GM12878 (cell line): ENCODE results near the gene SF1. TPM values are rescaled to one million over a fixed set of nuclear protein-coding genes. Genes with fewer than 3 reads are reported as not detected.

Experiments used
- ATAC-seq: fragments of 200-7000 bp; cut with Tn5 transposase; 3 replicates; pipeline ENCODE4 v1.9.1; 2020; ENCODE audit warnings: mild to moderate bottlenecking, moderate library complexity
- BruUV-seq: library from RNA; stranded (reverse); fragments of 400-500 nt; replicated peaks from 2 replicates; lab custom pipeline; 2021; lab: Mats Ljungman, UMichigan
- CTCF ChIA-PET: fragments of 300-600 bp; sonication (Branson Sonifier 250); formaldehyde crosslinking; extraction: SDS; loops from one replicate; lab custom pipeline; 2021; ENCODE audit warnings: inconsistent platforms; lab: Yijun Ruan, JAX
- POLR2A ChIA-PET: fragments of 350-600 bp; formaldehyde crosslinking; extraction: SDS; loops from one replicate; lab custom pipeline; 2021; ENCODE audit warnings: inconsistent platforms; lab: Charles Lee
- RAD21 ChIA-PET: fragments of 300-600 bp; sonication (Branson Sonifier 250); formaldehyde crosslinking; loops from one replicate; lab custom pipeline; 2023; ENCODE audit warnings: antibody characterized with exemption; ENCODE audit not compliant: unreplicated experiment; lab: Charles Lee
- SMC1A ChIA-PET: fragments of 300-600 bp; sonication (Branson Sonifier 250); formaldehyde crosslinking; loops from one replicate; lab custom pipeline; 2023; ENCODE audit not compliant: unreplicated experiment, uncharacterized antibody; lab: Charles Lee
- DNase-seq: peaks from one replicate; pipeline ENCODE4 v3.0.0-alpha.2; 2011; ENCODE audit warnings: low read depth, low spot score
- FAIRE-seq: peaks from 3 replicates; lab custom pipeline; 2011; peaks lifted over from hg19 to GRCh38; lab: Jason Lieb, UNC
- H2AFZ ChIP-seq: 2 replicates; pipeline ENCODE4 v1.6.0; 2011; ENCODE audit warnings: low read depth, low read length, control low read depth; ENCODE audit not compliant: control insufficient read depth
- H3K27ac ChIP-seq: 2 replicates; pipeline ENCODE4 v1.5.1; 2011; ENCODE audit warnings: control low read depth; ENCODE audit not compliant: control insufficient read depth, insufficient read depth
- H3K27me3 ChIP-seq, 2 experiments: replicated peaks in 1 of 2; 2 replicates each; pipeline versions ENCODE4 v1.6.0 to v1.6.1; 2011; ENCODE audit warnings: low read length in 1 of 2; ENCODE audit not compliant: control insufficient read depth in 2 of 2, insufficient read depth in 2 of 2
- H3K36me3 ChIP-seq, 2 experiments: 2 replicates each; pipeline ENCODE4 v1.5.1; 2011; ENCODE audit warnings: low read length in 1 of 2; ENCODE audit not compliant: control insufficient read depth in 2 of 2, insufficient read depth in 2 of 2
- H3K4me1 ChIP-seq: 2 replicates; pipeline ENCODE4 v1.6.1; 2011; ENCODE audit warnings: mild to moderate bottlenecking, low read length, moderate library complexity, mixed read lengths; ENCODE audit not compliant: control insufficient read depth, insufficient read depth
- H3K4me2 ChIP-seq: 2 replicates; pipeline ENCODE4 v1.6.0; 2011; ENCODE audit warnings: control low read depth; ENCODE audit not compliant: control insufficient read depth, insufficient read depth
- H3K4me3 ChIP-seq: fragments of 200-600 bp; sonication (generic); 2 replicates; pipeline ENCODE4 v1.5.1; 2016
- H3K79me2 ChIP-seq: 2 replicates; pipeline ENCODE4 v1.6.0; 2011; ENCODE audit warnings: low read length; ENCODE audit not compliant: control insufficient read depth, insufficient read depth
- H3K9ac ChIP-seq: 2 replicates; pipeline ENCODE4 v1.8.0; 2011; ENCODE audit warnings: low read length, control low read depth, mixed read lengths; ENCODE audit not compliant: control insufficient read depth, insufficient read depth
- H3K9me3 ChIP-seq: replicated peaks from 3 replicates; pipeline ENCODE4 v1.5.1; 2011; ENCODE audit warnings: mild to moderate bottlenecking, low read length; ENCODE audit not compliant: control insufficient read depth, insufficient read depth
- H4K20me1 ChIP-seq: 2 replicates; pipeline ENCODE4 v1.6.0; 2011; ENCODE audit not compliant: control insufficient read depth, insufficient read depth
- ASH2L ChIP-seq: fragments of 300-600, 200-600 bp; sonication (generic); IDR thresholded peaks from 2 replicates; pipeline ENCODE4 v1.6.1; 2017; ENCODE audit warnings: low read depth, mild to moderate bottlenecking, borderline replicate concordance
- BHLHE40 ChIP-seq, 2 experiments: fragments of 450-650 bp in 1 of 2; IDR thresholded peaks; 2 replicates each; pipeline ENCODE4 v1.6.1; 2011 to 2017; ENCODE audit warnings: low read depth in 2 of 2, borderline replicate concordance in 1 of 2, improper control_type of control experiment in 1 of 2, low read length in 1 of 2, mild to moderate bottlenecking in 1 of 2
- CBX5 ChIP-seq: sonication (generic); IDR thresholded peaks from 2 replicates; pipeline ENCODE4 v1.6.1; 2016; ENCODE audit warnings: low read depth, moderate library complexity, mild to moderate bottlenecking, inconsistent platforms
- GABPA ChIP-seq: IDR thresholded peaks from 2 replicates; pipeline ENCODE4 v1.6.1; 2014; ENCODE audit warnings: antibody characterized with exemption, low read depth, mild to moderate bottlenecking, inconsistent platforms
- IKZF1 ChIP-seq: fragments of 450-650 bp; conservative IDR thresholded peaks from 2 replicates; pipeline ENCODE4 v1.6.1; 2017; ENCODE audit warnings: antibody characterized with exemption, mild to moderate bottlenecking
- NR2F1 ChIP-seq: fragments of 450-650 bp; conservative IDR thresholded peaks from 2 replicates; pipeline ENCODE4 v1.6.1; 2017; ENCODE audit warnings: mild to moderate bottlenecking
- POU2F2 ChIP-seq: IDR thresholded peaks from 3 replicates; pipeline ENCODE4 v1.6.1; 2011; ENCODE audit warnings: low read depth, mild to moderate bottlenecking, low read length, borderline replicate concordance
- RAD51 ChIP-seq: fragments of 450-650 bp; IDR thresholded peaks from 2 replicates; pipeline ENCODE4 v1.6.1; 2016; ENCODE audit warnings: moderate library complexity, mild to moderate bottlenecking, inconsistent platforms
- RFX5 ChIP-seq: IDR thresholded peaks from 2 replicates; pipeline ENCODE4 v1.6.1; 2011; ENCODE audit warnings: low read depth, low read length, improper control_type of control experiment
- SMC3 ChIP-seq: IDR thresholded peaks from 2 replicates; pipeline ENCODE4 v1.6.1; 2011; ENCODE audit warnings: low read length, improper control_type of control experiment, borderline replicate concordance
- TARDBP ChIP-seq: IDR thresholded peaks from 2 replicates; pipeline ENCODE4 v1.6.1; 2016; ENCODE audit warnings: borderline replicate concordance
- TCF3 ChIP-seq: IDR thresholded peaks from 2 replicates; pipeline ENCODE4 v1.6.1; 2012; ENCODE audit warnings: low read depth, mild to moderate bottlenecking, low read length, borderline replicate concordance; ENCODE audit not compliant: insufficient read depth
- ZNF622 ChIP-seq: fragments of 450-650 bp; IDR thresholded peaks from 2 replicates; pipeline ENCODE4 v1.6.1; 2017; ENCODE audit warnings: mild to moderate bottlenecking, inconsistent platforms
- WGBS: methylation state at CpG from one replicate; pipeline ENCODE4 v1.1.6; 2016; ENCODE audit warnings: low lambda C conversion rate; ENCODE audit not compliant: insufficient replicate concordance, insufficient coverage; ENCODE audit errors: missing lambda C conversion rate; 5-methylcytosine and 5-hydroxymethylcytosine counted together
- in situ Hi-C: fragments of 300-500 bp; cut with MboI; formaldehyde crosslinking; loops from 9 replicates; pipeline ENCODE4 v1.14.3; 2018; ENCODE audit warnings: mixed read lengths
- intact Hi-C: fragments of 100-400 bp; cut with micrococcal nuclease; formaldehyde crosslinking; loops from one replicate; pipeline ENCODE4 v1.14.2; 2022; ENCODE audit not compliant: unreplicated experiment
- polyA plus RNA-seq, 11 experiments: library from polyadenylated mRNA; depleted of rRNA in 4 of 11; unstranded in 6 of 11; stranded (reverse) in 5 of 11; fragments of >200 nt; fragmentation: Nextera tagmentation in 4 of 11; fragmentation: Illumina TruSeq in 1 of 11; extraction: Ambion mirVana in 4 of 11; extraction: Trizol in 1 of 11; gene quantifications; 1 replicate in 1 of 11; 2 replicates in 10 of 11; pipeline versions ENCODE4 v1.2.1 to v1.2.3, GENCODE V29; 2011 to 2016; ENCODE audit warnings: inconsistent platforms in 2 of 11, missing spikeins in 2 of 11, low read depth in 1 of 11
- total RNA-seq, 4 experiments: library from RNA; depleted of rRNA in 3 of 4; stranded (reverse); fragments of >200 nt in 3 of 4; fragmentation: Illumina TruSeq in 1 of 4; extraction: Trizol in 1 of 4; gene quantifications; 2 replicates each; pipeline versions ENCODE4 v1.2.1 to v1.2.3, GENCODE V29; 2013 to 2021
- TF ChIP-seq, protein P1 (sequence below): fragments of 450-650 bp; IDR thresholded peaks from 2 replicates; pipeline ENCODE4 v1.6.1; 2016; ENCODE audit warnings: mild to moderate bottlenecking, moderate library complexity, borderline replicate concordance
- TF ChIP-seq, protein P2 (sequence below): fragments of 450-650 bp; IDR thresholded peaks from 2 replicates; pipeline ENCODE4 v1.6.1; 2018; ENCODE audit warnings: borderline replicate concordance, mild to moderate bottlenecking; ENCODE audit not compliant: partially characterized antibody
- TF ChIP-seq, protein P3 (sequence below): fragments of 450-650 bp; IDR thresholded peaks from 2 replicates; pipeline ENCODE4 v1.6.1; 2017; ENCODE audit warnings: borderline replicate concordance

SF1 gene
- total and polyA plus RNA-seq, 10 of the 15 experiments (the other 5 are each of a cell fraction or from before 2014, with no cell fraction given), result 13.6 to 337 (median 103) TPM

DNA sequence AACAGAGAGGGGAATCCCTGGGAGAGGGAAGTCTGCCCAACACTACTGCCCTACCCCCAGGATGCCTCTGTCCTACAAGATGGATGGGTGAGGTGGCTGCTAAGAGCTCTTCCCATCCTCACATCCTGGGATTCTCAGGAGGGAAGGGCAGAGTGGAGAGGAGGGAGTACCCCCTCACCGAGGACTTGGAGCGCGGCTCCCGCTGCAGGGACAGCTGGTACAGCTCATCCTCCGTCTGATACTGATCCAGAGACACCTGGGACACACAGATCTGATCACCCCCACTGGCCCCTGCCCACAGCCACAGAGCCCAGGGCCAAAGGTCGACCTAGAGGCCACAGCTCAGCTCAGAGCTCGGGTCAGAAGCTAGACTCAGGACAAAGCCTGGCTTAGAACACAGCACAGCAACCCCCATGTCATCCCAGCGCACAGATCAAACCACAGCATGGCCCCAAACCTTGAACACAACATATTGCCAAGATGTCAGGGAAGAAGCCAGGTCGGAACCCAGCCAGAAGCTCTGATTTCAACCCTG lies 42.5 kb downstream of the SF1 start:
- H3K27ac ChIP-seq, result no peak overlapping the region
- ChIA-PET POLR2A (interaction anchor here (1.0 kb wide), 1 partner anchor 36 kb away, joined by 3 read pairs; no protein-coding TSS in a partner anchor), CTCF (interaction anchor here (0.6 to 9.7 kb wide), 9 partner anchors 8 to 419 kb away, joined by 3 to 86 read pairs (median 3); partner anchors contain the start of gene RASGRP2), SMC1A (interaction anchor here (1.2 to 3.5 kb wide), 2 partner anchors 47 to 85 kb away, joined by 5 to 10 read pairs; no protein-coding TSS in a partner anchor)
- no peak overlapping the region for H3K4me2 ChIP-seq
- no peaks in the 10 kb centered on the region for H3K79me2 ChIP-seq
- H3K27me3 ChIP-seq, result no peaks in the 10 kb centered on the region
- H4K20me1 ChIP-seq, result no peaks in the 10 kb centered on the region
- intact Hi-C loops (no loop called here), in situ Hi-C loops (loop anchor here (5.0 kb wide), 1 partner anchor 48 kb away; no protein-coding TSS in a partner anchor)
- DNase-seq, result no peak
- no peak overlapping the region for H3K4me3 ChIP-seq
- H2AFZ ChIP-seq, result no peak overlapping the region
- TF ChIP-seq IKZF1, result no peak
- TF ChIP-seq, protein P1, sequence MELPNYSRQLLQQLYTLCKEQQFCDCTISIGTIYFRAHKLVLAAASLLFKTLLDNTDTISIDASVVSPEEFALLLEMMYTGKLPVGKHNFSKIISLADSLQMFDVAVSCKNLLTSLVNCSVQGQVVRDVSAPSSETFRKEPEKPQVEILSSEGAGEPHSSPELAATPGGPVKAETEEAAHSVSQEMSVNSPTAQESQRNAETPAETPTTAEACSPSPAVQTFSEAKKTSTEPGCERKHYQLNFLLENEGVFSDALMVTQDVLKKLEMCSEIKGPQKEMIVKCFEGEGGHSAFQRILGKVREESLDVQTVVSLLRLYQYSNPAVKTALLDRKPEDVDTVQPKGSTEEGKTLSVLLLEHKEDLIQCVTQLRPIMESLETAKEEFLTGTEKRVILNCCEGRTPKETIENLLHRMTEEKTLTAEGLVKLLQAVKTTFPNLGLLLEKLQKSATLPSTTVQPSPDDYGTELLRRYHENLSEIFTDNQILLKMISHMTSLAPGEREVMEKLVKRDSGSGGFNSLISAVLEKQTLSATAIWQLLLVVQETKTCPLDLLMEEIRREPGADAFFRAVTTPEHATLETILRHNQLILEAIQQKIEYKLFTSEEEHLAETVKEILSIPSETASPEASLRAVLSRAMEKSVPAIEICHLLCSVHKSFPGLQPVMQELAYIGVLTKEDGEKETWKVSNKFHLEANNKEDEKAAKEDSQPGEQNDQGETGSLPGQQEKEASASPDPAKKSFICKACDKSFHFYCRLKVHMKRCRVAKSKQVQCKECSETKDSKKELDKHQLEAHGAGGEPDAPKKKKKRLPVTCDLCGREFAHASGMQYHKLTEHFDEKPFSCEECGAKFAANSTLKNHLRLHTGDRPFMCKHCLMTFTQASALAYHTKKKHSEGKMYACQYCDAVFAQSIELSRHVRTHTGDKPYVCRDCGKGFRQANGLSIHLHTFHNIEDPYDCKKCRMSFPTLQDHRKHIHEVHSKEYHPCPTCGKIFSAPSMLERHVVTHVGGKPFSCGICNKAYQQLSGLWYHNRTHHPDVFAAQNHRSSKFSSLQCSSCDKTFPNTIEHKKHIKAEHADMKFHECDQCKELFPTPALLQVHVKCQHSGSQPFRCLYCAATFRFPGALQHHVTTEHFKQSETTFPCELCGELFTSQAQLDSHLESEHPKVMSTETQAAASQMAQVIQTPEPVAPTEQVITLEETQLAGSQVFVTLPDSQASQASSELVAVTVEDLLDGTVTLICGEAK, result no peak
- no peak for TF ChIP-seq POU2F2
- TF ChIP-seq RFX5, result no peak
- no peak for TF ChIP-seq GABPA
- TF ChIP-seq, protein P2, sequence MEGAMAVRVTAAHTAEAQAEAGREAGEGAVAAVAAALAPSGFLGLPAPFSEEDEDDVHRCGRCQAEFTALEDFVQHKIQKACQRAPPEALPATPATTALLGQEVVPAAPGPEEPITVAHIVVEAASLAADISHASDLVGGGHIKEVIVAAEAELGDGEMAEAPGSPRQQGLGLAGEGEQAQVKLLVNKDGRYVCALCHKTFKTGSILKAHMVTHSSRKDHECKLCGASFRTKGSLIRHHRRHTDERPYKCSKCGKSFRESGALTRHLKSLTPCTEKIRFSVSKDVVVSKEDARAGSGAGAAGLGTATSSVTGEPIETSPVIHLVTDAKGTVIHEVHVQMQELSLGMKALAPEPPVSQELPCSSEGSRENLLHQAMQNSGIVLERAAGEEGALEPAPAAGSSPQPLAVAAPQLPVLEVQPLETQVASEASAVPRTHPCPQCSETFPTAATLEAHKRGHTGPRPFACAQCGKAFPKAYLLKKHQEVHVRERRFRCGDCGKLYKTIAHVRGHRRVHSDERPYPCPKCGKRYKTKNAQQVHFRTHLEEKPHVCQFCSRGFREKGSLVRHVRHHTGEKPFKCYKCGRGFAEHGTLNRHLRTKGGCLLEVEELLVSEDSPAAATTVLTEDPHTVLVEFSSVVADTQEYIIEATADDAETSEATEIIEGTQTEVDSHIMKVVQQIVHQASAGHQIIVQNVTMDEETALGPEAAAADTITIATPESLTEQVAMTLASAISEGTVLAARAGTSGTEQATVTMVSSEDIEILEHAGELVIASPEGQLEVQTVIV, result no peak
- no peak for TF ChIP-seq ZNF622
- no peak for TF ChIP-seq BHLHE40 (IDR thresholded peaks at IDR 0.05; ENCODE audit: borderline replicate concordance in 1 of 2, low read depth in 2 of 2, low read length in 1 of 2)
- TF ChIP-seq CBX5, result no peak
- no peak for TF ChIP-seq TCF3
- TF ChIP-seq RAD51, result no peak
- TF ChIP-seq, protein P3, sequence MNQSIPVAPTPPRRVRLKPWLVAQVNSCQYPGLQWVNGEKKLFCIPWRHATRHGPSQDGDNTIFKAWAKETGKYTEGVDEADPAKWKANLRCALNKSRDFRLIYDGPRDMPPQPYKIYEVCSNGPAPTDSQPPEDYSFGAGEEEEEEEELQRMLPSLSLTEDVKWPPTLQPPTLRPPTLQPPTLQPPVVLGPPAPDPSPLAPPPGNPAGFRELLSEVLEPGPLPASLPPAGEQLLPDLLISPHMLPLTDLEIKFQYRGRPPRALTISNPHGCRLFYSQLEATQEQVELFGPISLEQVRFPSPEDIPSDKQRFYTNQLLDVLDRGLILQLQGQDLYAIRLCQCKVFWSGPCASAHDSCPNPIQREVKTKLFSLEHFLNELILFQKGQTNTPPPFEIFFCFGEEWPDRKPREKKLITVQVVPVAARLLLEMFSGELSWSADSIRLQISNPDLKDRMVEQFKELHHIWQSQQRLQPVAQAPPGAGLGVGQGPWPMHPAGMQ, result no peak
- no peak for TF ChIP-seq NR2F1
- no peak for TF ChIP-seq SMC3
- no peak for TF ChIP-seq ASH2L
- no peak for TF ChIP-seq TARDBP
- TF ChIP-seq, all 136 proteins: peak for 0
- Histone ChIP-seq H3K9ac (no peak overlapping the region), H3K4me1 (no peaks in the 10 kb centered on the region), H3K36me3 (no peaks in the 10 kb centered on the region), H3K9me3 (no peaks in the 10 kb centered on the region)
- no peak for ATAC-seq
- 40% methylated on average over 9 of the region's 9 CpGs for WGBS
- no TSS peak for BruUV-seq
- FAIRE-seq, result no peak
- RAD21 ChIA-PET, result interaction anchor here (1.6 kb wide), 1 partner anchor 47 kb away, joined by 5 read pairs; no protein-coding TSS in a partner anchor
